ENCODE results near the gene ITGB5. TPM values are rescaled to one million over a fixed set of nuclear protein-coding genes. Genes with fewer than 3 reads are reported as not detected.

The ITGB5 gene
- total RNA-seq, 1 experiment from 2014 or later, result 414 TPM

- DNase-seq (ENCODE audit: low spot score), result no peak
Observed at GRCh38 chr3:124867511-124867910, 19.7 kb downstream of the ITGB5 start.

- no peak for DNase-seq (ENCODE audit: low spot score)
Observed at GRCh38 chr3:124862006-124862405, 25.2 kb downstream of the ITGB5 start.

DNA sequence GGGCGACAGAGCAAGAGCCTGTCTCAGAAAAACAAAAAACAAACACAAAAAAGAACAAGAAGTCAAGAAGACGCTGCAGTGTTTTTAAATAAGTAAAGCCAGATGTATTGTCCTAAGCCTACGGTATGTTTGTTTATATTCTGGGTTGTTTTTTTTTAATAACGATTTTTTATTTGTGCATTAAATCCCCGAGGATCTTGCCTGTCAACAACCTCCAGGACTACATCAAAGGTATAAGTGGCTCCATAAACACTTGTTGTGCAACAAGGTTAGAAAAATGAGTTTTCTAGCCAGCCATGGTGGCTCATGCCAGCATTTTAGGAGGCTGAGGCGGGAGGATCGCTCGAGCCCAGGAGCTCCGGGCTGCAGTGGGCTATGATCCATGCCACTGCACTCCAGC lies 26.1 kb downstream of the ITGB5 start:
- DNase-seq (ENCODE audit: low spot score), result no peak

GRCh38 chr3:124860599-124860998 lies 26.6 kb downstream of the ITGB5 start:
- peak; percentile 81 for DNase-seq (ENCODE audit: low spot score)

- no peak for DNase-seq (ENCODE audit: low spot score)
Observed at GRCh38 chr3:124859025-124859424, 28.1 kb downstream of the ITGB5 start.

DNA sequence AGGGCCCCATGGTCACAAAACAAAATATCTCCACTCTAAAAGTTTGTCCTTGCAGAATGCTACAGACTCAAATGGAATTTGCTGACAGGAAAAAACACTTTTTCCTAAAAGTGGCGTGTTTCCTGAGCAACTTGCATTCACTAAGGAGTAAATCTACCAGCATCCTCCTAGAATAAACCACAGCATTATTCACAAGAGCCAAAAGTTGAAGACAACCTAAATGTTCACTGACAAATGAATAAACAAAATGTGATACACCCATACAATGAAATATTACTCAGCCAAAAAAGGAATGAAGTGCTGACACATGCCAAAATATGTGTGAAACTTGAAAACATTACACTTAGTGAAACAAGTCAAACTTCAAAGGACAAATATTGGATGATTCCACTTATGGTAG lies 28.9 kb downstream of the ITGB5 start:
- no peak for DNase-seq (ENCODE audit: low spot score)

DNA sequence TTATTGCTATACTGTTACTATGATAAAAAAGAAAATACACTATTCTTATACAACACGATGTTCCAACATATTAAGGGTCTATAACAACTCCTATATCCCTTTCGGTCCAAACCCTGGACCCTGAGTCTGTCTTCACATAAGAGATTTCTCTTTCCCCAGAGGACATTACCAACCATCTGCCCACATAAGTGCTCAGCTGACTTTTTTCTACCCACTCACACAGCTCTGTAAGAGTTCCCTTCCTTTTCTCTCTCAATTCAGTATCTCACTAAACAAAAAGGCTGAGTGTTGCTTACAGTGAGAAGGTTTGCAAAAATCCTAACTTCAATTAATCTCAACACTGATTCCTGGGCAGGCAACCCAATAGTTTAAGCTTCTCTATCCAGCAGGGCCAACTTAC lies 30.5 kb downstream of the ITGB5 start:
- DNase-seq (ENCODE audit: low spot score), result no peak

GRCh38 chr3:124854009-124854408 lies 33.2 kb downstream of the ITGB5 start:
- no peak for DNase-seq (ENCODE audit: low spot score)

- no peak for DNase-seq (ENCODE audit: low spot score)
Observed at GRCh38 chr3:124853446-124853845, 33.7 kb downstream of the ITGB5 start.

DNA sequence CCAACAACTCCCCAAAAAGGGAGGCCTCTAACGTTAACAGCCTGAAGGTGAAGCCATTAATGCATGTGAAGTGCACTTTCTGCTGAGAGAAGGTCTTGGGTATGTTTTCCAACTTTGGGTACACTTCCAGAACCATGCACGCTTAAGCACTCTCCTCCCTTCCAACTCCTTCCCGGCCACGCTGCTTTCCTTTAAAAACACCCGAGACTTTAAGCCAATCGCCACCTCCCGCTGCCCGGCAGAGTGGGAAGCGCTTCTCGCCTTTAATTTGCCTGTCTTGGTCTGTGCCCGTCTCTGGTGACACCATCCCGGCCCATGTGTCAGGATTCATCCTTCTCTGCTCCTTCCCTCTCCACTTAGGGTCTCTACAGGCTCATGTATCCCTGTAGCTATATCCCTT lies 35.3 kb downstream of the ITGB5 start:
- no peak for DNase-seq (ENCODE audit: low spot score)

- no peak for DNase-seq (ENCODE audit: low spot score)
Observed at GRCh38 chr3:124851136-124851535, 36.0 kb downstream of the ITGB5 start.

DNA sequence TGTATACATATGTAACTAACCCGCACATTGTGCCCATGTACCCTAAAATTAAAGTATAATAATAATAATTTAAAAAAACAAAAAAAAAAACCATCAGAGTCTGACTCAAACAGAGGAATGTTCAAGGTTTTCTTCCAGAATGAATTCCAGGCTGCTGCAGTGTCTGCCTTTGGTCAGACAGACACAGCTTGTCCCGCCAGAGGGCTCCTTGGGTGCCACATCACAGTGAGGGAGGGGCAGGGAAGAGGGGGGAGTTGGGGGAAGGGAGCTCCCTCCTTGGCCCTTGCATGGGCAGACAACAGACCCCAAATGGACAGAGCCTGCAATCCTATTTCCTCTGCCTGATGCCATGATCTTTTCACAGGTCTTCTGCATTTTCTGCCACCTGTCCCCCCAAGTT lies 36.5 kb downstream of the ITGB5 start:
- no peak for DNase-seq (ENCODE audit: low spot score)

DNA sequence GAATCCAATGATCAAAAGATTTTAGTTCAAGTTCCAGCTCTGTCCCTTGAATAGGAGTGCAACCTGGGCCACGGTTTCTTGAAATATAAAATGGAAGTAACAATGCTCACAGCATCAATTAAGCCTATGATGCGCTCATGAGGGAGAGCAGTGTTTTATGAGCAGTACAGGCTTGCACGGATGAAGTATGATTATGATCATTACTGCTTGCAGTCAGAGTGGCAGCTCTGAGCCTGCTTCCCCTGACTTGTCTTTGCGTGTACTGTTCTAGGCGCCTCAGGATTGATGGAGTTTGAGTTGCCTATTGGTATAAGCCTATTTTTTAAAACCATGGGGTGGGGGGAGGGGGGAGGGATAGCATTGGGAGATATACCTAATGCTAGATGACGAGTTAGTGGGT lies 37.0 kb downstream of the ITGB5 start:
- no peak for DNase-seq (ENCODE audit: low spot score)

GRCh38 chr3:124848300-124848699 lies 38.9 kb downstream of the ITGB5 start:
- DNase-seq (ENCODE audit: low spot score), result no peak

DNA sequence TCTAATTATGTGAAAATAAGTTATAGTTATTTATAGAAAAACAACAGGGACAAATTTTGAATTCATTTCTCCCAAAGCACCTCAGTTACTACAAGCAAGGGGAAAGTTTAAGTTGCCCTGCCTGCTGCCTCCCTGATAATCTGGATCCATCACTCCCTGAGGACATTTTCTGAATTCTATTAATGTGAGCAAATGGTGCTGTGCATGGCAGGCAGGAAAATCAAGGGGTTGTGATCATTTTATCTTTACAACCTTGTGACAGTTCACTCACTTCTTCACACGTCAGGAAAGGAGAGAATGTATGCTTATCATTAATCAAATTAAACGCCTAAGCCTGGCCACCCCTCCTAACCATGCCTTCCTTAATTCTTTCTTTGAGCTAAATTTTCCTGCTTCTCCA lies 39.3 kb downstream of the ITGB5 start:
- DNase-seq (ENCODE audit: low spot score), result no peak

DNA sequence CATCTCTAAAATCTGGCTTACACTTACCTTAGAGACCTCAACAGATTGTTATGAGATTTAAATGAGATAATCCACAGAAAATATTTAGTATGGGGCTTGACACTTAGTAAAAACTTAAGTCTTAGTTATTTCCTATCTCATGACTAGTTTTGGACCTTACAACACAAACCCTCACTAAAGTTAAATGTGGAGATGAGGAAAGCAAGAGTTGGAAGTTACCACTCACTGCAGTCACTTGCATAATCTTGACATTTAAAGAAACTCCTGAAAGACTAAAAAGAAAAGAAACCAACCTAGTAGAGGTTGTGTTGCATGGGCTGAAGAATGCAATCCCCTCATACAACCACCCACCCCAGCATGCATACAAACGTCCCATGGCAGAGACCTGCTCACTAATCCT lies 40.1 kb downstream of the ITGB5 start:
- no peak for DNase-seq (ENCODE audit: low spot score)

DNA sequence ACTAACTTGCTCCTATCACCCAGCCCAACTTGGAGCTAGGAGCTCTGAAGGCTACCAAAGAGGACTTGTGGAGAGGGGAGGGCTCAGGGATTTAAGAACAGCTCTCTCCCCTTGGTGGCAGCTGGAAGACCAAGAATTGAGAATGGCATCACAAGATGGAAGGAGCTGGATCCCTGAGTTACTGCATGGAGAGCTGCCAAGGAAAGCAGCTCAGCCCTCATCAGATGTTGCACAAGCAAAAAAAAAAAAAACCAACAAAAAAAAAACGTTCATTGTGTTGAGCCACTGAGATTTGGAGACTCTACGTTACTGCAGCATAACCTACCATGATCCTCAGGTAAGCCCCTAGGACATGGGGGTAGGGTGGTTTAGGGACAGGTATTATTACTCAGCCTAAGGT lies 41.0 kb downstream of the ITGB5 start:
- DNase-seq (ENCODE audit: low spot score), result no peak

GRCh38 chr3:124845406-124845805 lies 41.8 kb downstream of the ITGB5 start:
- peak; percentile 44 for DNase-seq (ENCODE audit: low spot score)

DNA sequence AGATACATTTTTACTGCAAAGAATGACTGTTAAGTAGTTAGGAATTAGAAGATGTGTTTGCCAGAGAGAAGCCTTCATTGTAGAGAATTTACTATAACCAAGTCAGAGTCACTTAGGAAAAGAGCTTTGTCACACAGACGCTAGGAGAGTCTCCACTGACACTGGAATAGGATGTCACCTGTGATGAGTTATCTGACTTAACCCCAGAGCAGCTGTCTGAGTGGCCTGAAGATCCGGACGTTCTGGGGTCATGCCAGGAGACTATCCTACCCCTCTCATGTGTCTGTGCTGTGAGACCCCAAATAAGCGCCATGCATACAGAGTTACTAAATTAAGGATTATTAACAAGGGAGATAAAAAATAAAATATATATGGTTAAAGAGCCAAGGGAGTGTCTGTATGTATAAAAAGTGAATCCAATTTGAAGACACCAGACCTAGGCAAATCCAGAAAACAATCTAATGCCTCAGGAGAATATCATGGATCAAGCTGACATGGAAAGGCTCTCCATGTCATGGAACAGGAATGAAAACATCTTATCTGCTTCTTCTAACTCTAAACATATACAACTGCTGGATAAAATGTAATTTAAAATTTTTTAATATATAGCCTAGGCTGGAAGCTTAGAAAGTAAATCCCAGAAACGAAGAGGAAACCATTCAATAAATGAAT lies 43.5 kb downstream of the ITGB5 start:
- no peak for DNase-seq (ENCODE audit: low spot score)

DNA sequence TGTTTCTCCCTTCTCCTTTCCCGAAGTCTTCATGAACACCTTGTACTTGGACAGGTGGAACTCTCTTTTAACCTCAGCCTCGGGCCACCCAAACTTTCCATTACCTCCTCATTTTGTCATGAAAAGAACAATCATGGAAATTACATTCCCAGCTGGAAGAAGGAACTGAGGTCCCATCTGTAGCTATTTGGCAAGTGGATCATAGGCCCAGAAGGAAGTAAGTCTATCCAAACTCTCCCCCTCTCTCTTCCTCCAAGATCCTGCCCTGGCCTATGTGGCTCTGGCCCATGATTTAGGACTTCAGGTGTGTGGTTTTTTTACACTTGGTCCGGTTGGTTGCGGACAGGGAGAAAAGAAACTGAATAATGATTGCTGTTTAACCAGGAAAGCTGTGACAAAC lies 44.1 kb downstream of the ITGB5 start:
- DNase-seq (ENCODE audit: low spot score), result no peak

DNA sequence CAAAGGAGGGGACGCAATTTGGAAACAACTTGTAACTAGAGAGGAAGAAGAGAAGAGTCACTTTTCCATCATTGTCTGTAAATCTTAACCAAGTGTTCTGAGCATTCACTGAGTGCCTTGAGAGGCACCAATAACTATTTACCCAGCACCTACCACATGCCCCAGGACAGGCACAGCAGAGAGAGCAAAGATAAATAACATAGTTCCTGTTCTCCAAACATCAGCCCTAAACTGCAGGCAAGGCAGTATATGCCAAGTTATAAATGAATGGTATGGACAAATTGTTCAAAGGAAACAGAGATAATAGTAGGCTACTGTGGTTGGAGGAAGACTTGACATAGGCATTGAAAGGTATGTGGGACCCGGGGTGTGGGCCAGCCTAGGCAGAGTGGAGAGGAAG lies 45.6 kb downstream of the ITGB5 start:
- no peak for DNase-seq (ENCODE audit: low spot score)

- no peak for DNase-seq (ENCODE audit: low spot score)
Observed at GRCh38 chr3:124840331-124840730, 46.8 kb downstream of the ITGB5 start.

DNA sequence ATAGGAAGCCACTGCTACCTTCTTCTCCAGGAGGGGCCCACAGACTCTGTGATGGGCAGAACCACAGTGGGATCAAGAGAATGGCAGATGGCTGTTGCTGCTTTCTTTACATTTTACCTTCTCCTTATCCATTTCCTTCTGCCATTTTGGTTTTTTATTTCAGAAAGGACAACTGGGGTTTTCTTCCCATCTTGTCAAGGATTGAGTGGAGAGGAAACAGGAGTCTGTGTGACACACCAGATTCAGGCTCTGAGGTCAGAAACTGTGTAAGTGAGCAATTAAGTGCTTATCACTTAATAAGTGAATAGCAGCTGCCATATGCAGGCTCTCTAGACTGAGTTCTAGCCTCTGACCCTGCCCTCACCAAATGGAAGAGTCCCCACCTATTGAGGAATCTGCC lies 47.3 kb downstream of the ITGB5 start:
- DNase-seq (ENCODE audit: low spot score), result no peak

GRCh38 chr3:124838963-124839362 lies 48.2 kb downstream of the ITGB5 start:
- DNase-seq (ENCODE audit: low spot score), result no peak
